Hepatocyte (in vitro differentiated cells): ENCODE measurements around the gene MC5R. TPM values are rescaled to one million over a fixed set of nuclear protein-coding genes. Genes with fewer than 3 reads are reported as not detected.

Experiments
- DNase-seq: peaks from one replicate; pipeline ENCODE4 v3.0.0-alpha.2; 2016; ENCODE audit warnings: low spot score
- H2AFZ ChIP-seq: fragments of 200-600 bp; sonication (generic); 2 replicates; pipeline ENCODE4 v1.6.0; 2016; ENCODE audit warnings: antibody characterized with exemption, mild to moderate bottlenecking
- H3K27ac ChIP-seq: fragments of 200-600 bp; sonication (generic); 2 replicates; pipeline ENCODE4 v1.5.1; 2016; ENCODE audit warnings: mild to moderate bottlenecking
- H3K27me3 ChIP-seq: fragments of 200-600 bp; sonication (generic); 2 replicates; pipeline ENCODE4 v1.6.1; 2016
- H3K36me3 ChIP-seq: fragments of 200-600 bp; sonication (generic); replicated peaks from 2 replicates; pipeline ENCODE4 v1.5.1; 2016; ENCODE audit warnings: low read depth; ENCODE audit not compliant: insufficient read depth
- H3K4me1 ChIP-seq: fragments of 200-600 bp; sonication (generic); 2 replicates; pipeline ENCODE4 v1.5.1; 2016; ENCODE audit warnings: mild to moderate bottlenecking, moderate library complexity; ENCODE audit not compliant: insufficient read depth
- H3K4me2 ChIP-seq: fragments of 200-600 bp; sonication (generic); 2 replicates; pipeline ENCODE4 v1.6.0; 2016
- H3K4me3 ChIP-seq: fragments of 200-600 bp; sonication (generic); 2 replicates; pipeline ENCODE4 v1.5.1; 2016; ENCODE audit warnings: mild to moderate bottlenecking
- H3K79me2 ChIP-seq: fragments of 200-600 bp; sonication (generic); 2 replicates; pipeline ENCODE4 v1.6.0; 2017; ENCODE audit warnings: mild to moderate bottlenecking
- H3K9me2 ChIP-seq: fragments of 200-600 bp; sonication (generic); replicated peaks from 2 replicates; pipeline ENCODE4 v1.6.0; 2017; ENCODE audit warnings: mild to moderate bottlenecking; ENCODE audit not compliant: insufficient read depth
- H3K9me3 ChIP-seq: fragments of 200-600 bp; sonication (generic); 2 replicates; pipeline ENCODE4 v1.5.1; 2016; ENCODE audit warnings: low read depth, mild to moderate bottlenecking
- H4K20me1 ChIP-seq: fragments of 200-600 bp; sonication (generic); 2 replicates; pipeline ENCODE4 v1.6.0; 2016; ENCODE audit warnings: mild to moderate bottlenecking; ENCODE audit not compliant: insufficient read depth, poor library complexity, severe bottlenecking
- EZH2 ChIP-seq: fragments of 200-600 bp; sonication (generic); IDR thresholded peaks from 2 replicates; pipeline ENCODE4 v1.6.1; 2016; ENCODE audit warnings: antibody characterized with exemption, mild to moderate bottlenecking, borderline replicate concordance
- EZH2phosphoT487 ChIP-seq: fragments of 200-600 bp; sonication (generic); IDR thresholded peaks from one replicate; pipeline ENCODE4 v1.6.1; 2018; ENCODE audit warnings: antibody characterized with exemption, mild to moderate bottlenecking, low read depth, moderate library complexity; ENCODE audit not compliant: unreplicated experiment, severe bottlenecking
- WGBS: methylation state at CpG from one replicate; pipeline ENCODE4 v1.1.6; 2016; ENCODE audit warnings: low lambda C conversion rate; ENCODE audit errors: missing lambda C conversion rate; 5-methylcytosine and 5-hydroxymethylcytosine counted together
- polyA plus RNA-seq: library from polyadenylated mRNA; unstranded; fragments of >200 nt; fragmentation: Nextera tagmentation; extraction: Ambion mirVana; gene quantifications from 2 replicates; pipeline ENCODE4 v1.2.1, GENCODE V29; 2016
- total RNA-seq: library from RNA; depleted of rRNA; stranded (reverse); fragments of >200 nt; gene quantifications from 2 replicates; pipeline ENCODE4 v1.2.3, GENCODE V29; 2014
- TF ChIP-seq, protein P1 (sequence below): fragments of 200-600 bp; sonication (generic); IDR thresholded peaks from 2 replicates; pipeline ENCODE4 v1.5.1; 2016; ENCODE audit warnings: antibody characterized with exemption, mild to moderate bottlenecking; ENCODE audit not compliant: poor library complexity

Gene MC5R
- total and polyA plus RNA-seq, 2 experiments from 2014 or later: not detected

DNA sequence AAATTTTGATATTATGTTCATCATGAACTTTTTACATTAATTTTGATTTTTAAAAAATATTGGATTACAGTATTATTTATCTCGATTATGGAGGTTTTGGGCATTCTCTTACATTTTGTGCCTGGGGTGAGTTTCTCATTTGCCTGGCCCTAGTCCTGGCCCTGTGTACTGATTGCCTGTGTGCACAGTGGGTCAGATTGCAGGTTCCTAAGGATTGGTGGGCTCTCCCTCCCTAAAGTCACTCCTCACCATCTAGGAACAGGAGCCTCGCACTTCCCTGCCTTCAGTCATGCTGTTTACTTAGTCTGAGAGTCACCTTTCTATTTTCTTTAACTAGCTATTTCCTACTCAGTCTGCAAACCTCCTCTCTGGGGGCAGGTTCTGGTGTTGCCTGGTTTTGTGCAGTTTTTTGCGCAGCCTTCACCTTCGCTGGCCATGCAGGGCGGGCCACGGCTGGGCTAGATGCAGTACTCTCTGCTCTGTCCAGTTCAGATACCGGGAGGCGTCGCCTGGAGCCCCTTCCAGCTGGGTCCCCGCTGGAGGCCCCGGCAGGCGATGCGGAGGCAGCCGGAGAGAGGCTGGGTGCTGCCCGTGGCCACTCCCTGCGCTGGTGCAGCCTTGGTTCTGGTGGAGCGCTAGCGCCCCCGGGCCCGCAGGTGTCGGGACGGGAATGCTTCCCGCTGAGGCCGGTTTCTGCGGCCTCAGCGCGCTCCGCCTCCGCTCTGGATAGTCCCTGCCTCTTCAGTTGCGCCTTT is 23.3 kb upstream of the MC5R start:
- Histone ChIP-seq H3K9me2 (no peaks in the 10 kb centered on the region), H3K9me3 (no peaks in the 10 kb centered on the region), H2AFZ (peak overlapping the region; percentile 85), H3K4me3 (peak overlapping the region; percentile 28), H3K36me3 (no peaks in the 10 kb centered on the region), H4K20me1 (no peaks in the 10 kb centered on the region), H3K79me2 (no peaks in the 10 kb centered on the region), H3K4me2 (peak overlapping the region; percentile 79), H3K27me3 (peaks cover 3% of the 10 kb centered on the region), H3K4me1 (peaks cover 7% of the 10 kb centered on the region), H3K27ac (no peak overlapping the region)
- WGBS: 14% methylated on average over 21 of the region's 30 CpGs
- TF ChIP-seq EZH2phosphoT487 (no peak), EZH2 (no peak)
- TF ChIP-seq, protein P1, sequence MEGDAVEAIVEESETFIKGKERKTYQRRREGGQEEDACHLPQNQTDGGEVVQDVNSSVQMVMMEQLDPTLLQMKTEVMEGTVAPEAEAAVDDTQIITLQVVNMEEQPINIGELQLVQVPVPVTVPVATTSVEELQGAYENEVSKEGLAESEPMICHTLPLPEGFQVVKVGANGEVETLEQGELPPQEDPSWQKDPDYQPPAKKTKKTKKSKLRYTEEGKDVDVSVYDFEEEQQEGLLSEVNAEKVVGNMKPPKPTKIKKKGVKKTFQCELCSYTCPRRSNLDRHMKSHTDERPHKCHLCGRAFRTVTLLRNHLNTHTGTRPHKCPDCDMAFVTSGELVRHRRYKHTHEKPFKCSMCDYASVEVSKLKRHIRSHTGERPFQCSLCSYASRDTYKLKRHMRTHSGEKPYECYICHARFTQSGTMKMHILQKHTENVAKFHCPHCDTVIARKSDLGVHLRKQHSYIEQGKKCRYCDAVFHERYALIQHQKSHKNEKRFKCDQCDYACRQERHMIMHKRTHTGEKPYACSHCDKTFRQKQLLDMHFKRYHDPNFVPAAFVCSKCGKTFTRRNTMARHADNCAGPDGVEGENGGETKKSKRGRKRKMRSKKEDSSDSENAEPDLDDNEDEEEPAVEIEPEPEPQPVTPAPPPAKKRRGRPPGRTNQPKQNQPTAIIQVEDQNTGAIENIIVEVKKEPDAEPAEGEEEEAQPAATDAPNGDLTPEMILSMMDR: peak; percentile 66
- peak; percentile 87 for DNase-seq

DNA sequence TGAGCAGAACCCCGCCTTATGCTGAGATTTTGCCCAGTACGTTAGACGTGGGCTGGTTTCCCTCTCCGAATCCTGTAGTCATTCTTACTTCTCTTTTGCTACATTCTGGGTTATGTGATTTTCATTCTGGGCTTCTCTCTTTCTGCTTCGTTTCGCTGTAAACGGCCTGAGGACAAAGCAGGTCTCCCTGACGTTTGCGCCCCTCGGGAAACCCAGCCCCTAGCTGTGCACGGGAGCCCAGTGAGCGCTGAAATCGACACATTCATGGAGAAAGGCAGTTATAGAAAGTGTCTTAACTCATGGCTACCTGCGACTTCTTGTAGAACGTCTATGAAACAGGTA is 22.7 kb upstream of the MC5R start:
- Histone ChIP-seq H3K4me1 (peaks cover 7% of the 10 kb centered on the region), H2AFZ (peak overlapping the region; percentile 85), H4K20me1 (no peaks in the 10 kb centered on the region), H3K27me3 (peaks cover 3% of the 10 kb centered on the region), H3K9me3 (no peaks in the 10 kb centered on the region), H3K27ac (no peak overlapping the region), H3K9me2 (no peaks in the 10 kb centered on the region), H3K36me3 (no peaks in the 10 kb centered on the region), H3K79me2 (no peaks in the 10 kb centered on the region), H3K4me2 (peak overlapping the region; percentile 79), H3K4me3 (peak overlapping the region; percentile 28)
- TF ChIP-seq EZH2phosphoT487: no peak
- TF ChIP-seq, protein P1: no peak
- TF ChIP-seq EZH2: no peak
- no peak for DNase-seq
- WGBS: 12% methylated on average over 15 of the region's 15 CpGs

DNA sequence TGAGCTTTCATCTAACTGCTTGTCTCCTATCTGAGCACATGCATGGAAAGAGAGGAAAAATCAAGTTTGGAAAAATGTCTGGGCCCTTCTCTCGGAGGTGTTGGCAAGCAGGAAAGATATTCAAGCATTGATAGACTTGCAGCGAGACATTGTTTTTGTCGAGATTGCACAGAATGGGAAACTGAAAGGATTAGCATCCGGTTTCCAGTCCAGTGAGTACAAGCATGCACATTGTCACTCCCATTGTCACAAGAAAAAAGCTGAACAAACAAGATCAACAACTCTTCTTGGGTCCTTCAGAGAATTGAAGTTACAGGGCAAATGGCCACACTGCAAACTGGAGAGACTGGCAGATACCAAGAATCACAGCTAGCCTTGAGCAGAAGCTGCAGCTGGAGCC is 19.6 kb upstream of the MC5R start:
- DNase-seq: no peak
- no peak overlapping the region for H3K4me2 ChIP-seq
- no peak overlapping the region for H3K27ac ChIP-seq
- peaks cover 3% of the 10 kb centered on the region for H3K27me3 ChIP-seq
- TF ChIP-seq EZH2phosphoT487 (no peak), EZH2 (no peak)
- TF ChIP-seq, protein P1: no peak
- H3K9me2 ChIP-seq: no peaks in the 10 kb centered on the region
- no peaks in the 10 kb centered on the region for H4K20me1 ChIP-seq
- H3K9me3 ChIP-seq: no peaks in the 10 kb centered on the region
- H3K4me3 ChIP-seq: no peak overlapping the region
- no peak overlapping the region for H2AFZ ChIP-seq
- H3K4me1 ChIP-seq: peaks cover 18% of the 10 kb centered on the region
- WGBS: 58% methylated on average over 4 of the region's 4 CpGs
- H3K36me3 ChIP-seq: no peaks in the 10 kb centered on the region
- no peaks in the 10 kb centered on the region for H3K79me2 ChIP-seq
